Endothelial cell of umbilical vein (primary cell): ENCODE measurements around the gene ZNF423. TPM values are rescaled to one million over a fixed set of nuclear protein-coding genes. Genes with fewer than 3 reads are reported as not detected.

Experiments used
- BruUV-seq: library from RNA; stranded (reverse); fragments of 400-500 nt; replicated peaks from 2 replicates; lab custom pipeline; 2021; lab: Mats Ljungman, UMichigan
- CTCF ChIA-PET: fragments of 300-600, 350-600 bp; sonication (Branson Sonifier 250); formaldehyde crosslinking; loops from one replicate; lab custom pipeline; 2021; ENCODE audit warnings: antibody characterized with exemption, inconsistent platforms; lab: Charles Lee
- POLR2A ChIA-PET: fragments of 300-600, 350-600 bp; sonication (Branson Sonifier 250); formaldehyde crosslinking; loops from one replicate; lab custom pipeline; 2021; ENCODE audit warnings: antibody characterized with exemption, inconsistent platforms; lab: Charles Lee
- DNase-seq: peaks from one replicate; pipeline ENCODE4 v3.0.0-alpha.2; 2011; ENCODE audit warnings: low read depth, low spot score
- FAIRE-seq: peaks from 2 replicates; lab custom pipeline; 2011; peaks lifted over from hg19 to GRCh38; lab: Jason Lieb, UNC
- H2AFZ ChIP-seq: 2 replicates; pipeline ENCODE4 v1.6.0; 2012; ENCODE audit warnings: low read depth, low read length, control low read depth, inconsistent platforms
- H3K27ac ChIP-seq: 2 replicates; pipeline ENCODE4 v1.5.1; 2011; ENCODE audit warnings: low read depth, mild to moderate bottlenecking, control low read depth, low read length, moderate library complexity; ENCODE audit not compliant: insufficient read depth
- H3K27me3 ChIP-seq, 2 experiments: 2 replicates each; pipeline versions ENCODE4 v1.6.0 to v1.6.1; 2011; ENCODE audit warnings: low read length in 2 of 2, mixed read lengths in 1 of 2; ENCODE audit not compliant: control insufficient read depth in 2 of 2, insufficient read depth in 2 of 2
- H3K36me3 ChIP-seq, 2 experiments: 2 replicates in 1 of 2; 3 replicates in 1 of 2; pipeline ENCODE4 v1.5.1; 2011; ENCODE audit warnings: low read length in 2 of 2, mild to moderate bottlenecking in 1 of 2, moderate library complexity in 1 of 2; ENCODE audit not compliant: control insufficient read depth in 2 of 2, insufficient read depth in 2 of 2; ENCODE audit errors: extremely low read depth in 1 of 2
- H3K4me1 ChIP-seq: 3 replicates; pipeline ENCODE4 v1.5.1; 2011; ENCODE audit warnings: mild to moderate bottlenecking, low read length; ENCODE audit not compliant: control insufficient read depth, insufficient read depth; ENCODE audit errors: extremely low read depth
- H3K4me2 ChIP-seq: 2 replicates; pipeline ENCODE4 v1.6.1; 2011; ENCODE audit warnings: low read length, control low read depth, mixed read lengths; ENCODE audit not compliant: insufficient read depth
- H3K4me3 ChIP-seq, 3 experiments: fragments of 200-600 bp in 1 of 3; sonication (generic), shearing (Covaris generic) in 1 of 3; replicated peaks in 1 of 3; 2 replicates each; pipeline ENCODE4 v1.5.1; 2011 to 2016; ENCODE audit warnings: control low read depth in 3 of 3, low read length in 3 of 3, mild to moderate bottlenecking in 2 of 3, inconsistent platforms in 1 of 3, low read depth in 1 of 3, moderate library complexity in 1 of 3; ENCODE audit not compliant: insufficient read depth in 1 of 3
- H3K79me2 ChIP-seq: 2 replicates; pipeline ENCODE4 v1.6.0; 2012; ENCODE audit warnings: low read length, inconsistent platforms; ENCODE audit not compliant: control insufficient read depth, insufficient read depth
- H3K9ac ChIP-seq: replicated peaks from 2 replicates; pipeline ENCODE3; 2011; ENCODE audit warnings: low read length, control low read depth; ENCODE audit not compliant: insufficient read depth; ENCODE audit errors: extremely low read depth
- H3K9me1 ChIP-seq: replicated peaks from 3 replicates; pipeline ENCODE4 v1.6.0; 2011; ENCODE audit warnings: mild to moderate bottlenecking, low read length; ENCODE audit not compliant: control insufficient read depth, insufficient read depth; ENCODE audit errors: extremely low read depth
- H3K9me3 ChIP-seq: replicated peaks from 2 replicates; pipeline ENCODE4 v1.5.1; 2012; ENCODE audit warnings: low read length, inconsistent platforms; ENCODE audit not compliant: control insufficient read depth, insufficient read depth
- H4K20me1 ChIP-seq: replicated peaks from 2 replicates; pipeline ENCODE3; 2011; ENCODE audit warnings: mild to moderate bottlenecking, low read length; ENCODE audit not compliant: control insufficient read depth, insufficient read depth; ENCODE audit errors: extremely low read depth
- CTCF ChIP-seq, 2 donors: IDR thresholded peaks; 1 replicate in 1 of 2; 2 replicates in 1 of 2; pipeline ENCODE4 v1.5.1; 2011; ENCODE audit warnings: low read length in 2 of 2, mild to moderate bottlenecking in 2 of 2, moderate library complexity in 2 of 2, control low read depth in 1 of 2, inconsistent platforms in 1 of 2, low read depth in 1 of 2; ENCODE audit not compliant: insufficient read depth in 1 of 2; ENCODE audit errors: extremely low read depth in 1 of 2
- FOS ChIP-seq: IDR thresholded peaks from 2 replicates; pipeline ENCODE4 v1.6.1; 2011; ENCODE audit warnings: mild to moderate bottlenecking, low read length, moderate library complexity, borderline replicate concordance; ENCODE audit not compliant: insufficient read depth
- GATA2 ChIP-seq: IDR thresholded peaks from 2 replicates; pipeline ENCODE4 v1.7.0; 2011; ENCODE audit warnings: low read depth, mild to moderate bottlenecking, moderate library complexity, mixed read lengths, low read length; ENCODE audit not compliant: insufficient read length, insufficient read depth
- JUN ChIP-seq: IDR thresholded peaks from 2 replicates; pipeline ENCODE4 v1.6.1; 2011; ENCODE audit warnings: borderline replicate concordance, low read depth; ENCODE audit not compliant: insufficient read length, insufficient read depth
- MYC ChIP-seq: IDR thresholded peaks from one replicate; pipeline ENCODE4 v1.6.1; 2011; ENCODE audit warnings: mild to moderate bottlenecking, low read depth, low read length
- POLR2A ChIP-seq: IDR thresholded peaks from 2 replicates; pipeline ENCODE4 v1.6.1; 2012; ENCODE audit warnings: low read depth, mild to moderate bottlenecking, control low read depth, low read length
- POLR2AphosphoS5 ChIP-seq: IDR thresholded peaks from 2 replicates; pipeline ENCODE4 v1.6.1; 2012; ENCODE audit warnings: low read depth, mild to moderate bottlenecking, control low read depth, low read length, moderate library complexity; ENCODE audit not compliant: insufficient read depth
- dilution Hi-C: fragments of 300-500 bp; cut with MboI; formaldehyde crosslinking; loops from one replicate; pipeline ENCODE4 v1.15.0; 2019; ENCODE audit warnings: low sequenced_read_pairs; ENCODE audit not compliant: extremely low pct_ligation_motif_present
- intact Hi-C: fragments of 100-400 bp; cut with micrococcal nuclease; formaldehyde crosslinking; loops from one replicate; pipeline ENCODE4 v1.10.0; 2022
- polyA plus RNA-seq, 4 experiments: library from polyadenylated mRNA; depleted of rRNA in 3 of 4; stranded (reverse) in 3 of 4; unstranded in 1 of 4; fragments of >200 nt; gene quantifications; 2 replicates each; pipeline versions ENCODE4 v1.2.1 to v1.2.3, GENCODE V29; 2011 to 2012; ENCODE audit warnings: missing spikeins in 1 of 4
- total RNA-seq: library from RNA; stranded (reverse); gene quantifications from 2 replicates; pipeline ENCODE4 v1.2.3, GENCODE V29; 2021
- TF ChIP-seq, protein P1 (sequence below): IDR thresholded peaks from 2 replicates; pipeline ENCODE4 v1.6.1; 2011; ENCODE audit not compliant: insufficient read depth, insufficient read length

ZNF423 gene
- total and polyA plus RNA-seq, 2 donors (not counting 3 experiments of a cell fraction or from before 2014, with no cell fraction given), result 2.2 to 8.1 TPM

GRCh38 chr16:49542946-49543630 is 312.8 kb downstream of the ZNF423 start:
- no TSS peak for BruUV-seq
- no peak for TF ChIP-seq FOS
- no peak for TF ChIP-seq POLR2AphosphoS5
- TF ChIP-seq POLR2A, result no peak
- TF ChIP-seq GATA2, result no peak
- no peak for TF ChIP-seq CTCF (IDR thresholded peaks at IDR 0.05; ENCODE audit: extremely low read depth in 1 of 2, insufficient read depth in 1 of 2, low read depth in 1 of 2, low read length in 2 of 2)
- TF ChIP-seq MYC, result no peak
- TF ChIP-seq JUN, result no peak
- TF ChIP-seq, protein P1, sequence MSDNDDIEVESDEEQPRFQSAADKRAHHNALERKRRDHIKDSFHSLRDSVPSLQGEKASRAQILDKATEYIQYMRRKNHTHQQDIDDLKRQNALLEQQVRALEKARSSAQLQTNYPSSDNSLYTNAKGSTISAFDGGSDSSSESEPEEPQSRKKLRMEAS, result no peak
- H3K4me3 ChIP-seq, result no peak overlapping the region
- no peak overlapping the region for H2AFZ ChIP-seq
- no peaks in the 10 kb centered on the region for H4K20me1 ChIP-seq
- FAIRE-seq (no peak), DNase-seq (no peak)
- no peaks in the 10 kb centered on the region for H3K4me1 ChIP-seq
- no peaks in the 10 kb centered on the region for H3K27me3 ChIP-seq
- H3K36me3 ChIP-seq, result no peaks in the 10 kb centered on the region
- H3K9ac ChIP-seq, result no peak overlapping the region
- dilution Hi-C loops, result no loop called here
- H3K79me2 ChIP-seq, result no peaks in the 10 kb centered on the region
- ChIA-PET POLR2A (no interaction called here), CTCF (no interaction called here)
- no peak overlapping the region for H3K4me2 ChIP-seq
- intact Hi-C loops, result no loop called here
- no peaks in the 10 kb centered on the region for H3K9me1 ChIP-seq
- H3K9me3 ChIP-seq, result no peaks in the 10 kb centered on the region
- H3K27ac ChIP-seq, result no peak overlapping the region
